ENCODE results near the gene SGIP1.
"Not testable (repeated sequence)": the region's sequence is repeated elsewhere in the genome, so short reads cannot be mapped to it uniquely, and the experiment has no call there.

SGIP1 gene

GRCh38 chr1:66704177-66704875 is 170.4 kb downstream of the SGIP1 start:
- no peak for TF ChIP-seq CTCF (IDR thresholded peaks at IDR 0.05; ENCODE audit: low read depth, low read length)
- H3K4me3 ChIP-seq (ENCODE audit: low read depth, low read length), result no peak overlapping the region

GRCh38 chr1:66705110-66705509 is 171.2 kb downstream of the SGIP1 start:
- H3K4me3 ChIP-seq (ENCODE audit: low read depth, low read length), result no peak overlapping the region
- TF ChIP-seq CTCF (IDR thresholded peaks at IDR 0.05; ENCODE audit: low read depth, low read length), result no peak

- no peak for TF ChIP-seq CTCF (IDR thresholded peaks at IDR 0.05; ENCODE audit: low read depth, low read length)
- no peak overlapping the region for H3K4me3 ChIP-seq (ENCODE audit: low read depth, low read length)
Measured at GRCh38 chr1:66711420-66711819, 177.5 kb downstream of the SGIP1 start.

GRCh38 chr1:66712839-66713238 is 178.9 kb downstream of the SGIP1 start:
- no peak for TF ChIP-seq CTCF (IDR thresholded peaks at IDR 0.05; ENCODE audit: low read depth, low read length)
- H3K4me3 ChIP-seq (ENCODE audit: low read depth, low read length), result no peak overlapping the region

- no peak overlapping the region for H3K4me3 ChIP-seq (ENCODE audit: low read depth, low read length)
- no peak for TF ChIP-seq CTCF (IDR thresholded peaks at IDR 0.05; ENCODE audit: low read depth, low read length)
Measured at GRCh38 chr1:66723985-66724384, 190.0 kb downstream of the SGIP1 start.

- no peak overlapping the region for H3K4me3 ChIP-seq (ENCODE audit: low read depth, low read length)
- TF ChIP-seq CTCF (IDR thresholded peaks at IDR 0.05; ENCODE audit: low read depth, low read length), result peak; percentile 96
Measured at GRCh38 chr1:66725885-66726665, 192.1 kb downstream of the SGIP1 start.

- no peak overlapping the region for H3K4me3 ChIP-seq (ENCODE audit: low read depth, low read length)
- TF ChIP-seq CTCF (IDR thresholded peaks at IDR 0.05; ENCODE audit: low read depth, low read length), result no peak
Measured at GRCh38 chr1:66728021-66728420, 194.1 kb downstream of the SGIP1 start.

GRCh38 chr1:66728716-66729115 is 194.8 kb downstream of the SGIP1 start:
- not testable (repeated sequence) for H3K4me3 ChIP-seq (ENCODE audit: low read depth, low read length)

Measured in WI38 (cell line).